AG10803 (cell line): ENCODE data around the gene BCO2.

ENCODE experiments used
- DNase-seq: peaks from one replicate; pipeline ENCODE4 v3.0.0; 2010; ENCODE audit warnings: low read depth
- H3K4me3 ChIP-seq: 2 replicates; pipeline ENCODE4 v1.5.1; 2011; ENCODE audit warnings: mild to moderate bottlenecking, low read length, control low read depth
- TF ChIP-seq, protein P1 (sequence below): conservative IDR thresholded peaks from 2 replicates; pipeline ENCODE4 v1.5.1; 2011; ENCODE audit warnings: mild to moderate bottlenecking, low read length, control low read depth, inconsistent platforms

The BCO2 gene

DNA sequence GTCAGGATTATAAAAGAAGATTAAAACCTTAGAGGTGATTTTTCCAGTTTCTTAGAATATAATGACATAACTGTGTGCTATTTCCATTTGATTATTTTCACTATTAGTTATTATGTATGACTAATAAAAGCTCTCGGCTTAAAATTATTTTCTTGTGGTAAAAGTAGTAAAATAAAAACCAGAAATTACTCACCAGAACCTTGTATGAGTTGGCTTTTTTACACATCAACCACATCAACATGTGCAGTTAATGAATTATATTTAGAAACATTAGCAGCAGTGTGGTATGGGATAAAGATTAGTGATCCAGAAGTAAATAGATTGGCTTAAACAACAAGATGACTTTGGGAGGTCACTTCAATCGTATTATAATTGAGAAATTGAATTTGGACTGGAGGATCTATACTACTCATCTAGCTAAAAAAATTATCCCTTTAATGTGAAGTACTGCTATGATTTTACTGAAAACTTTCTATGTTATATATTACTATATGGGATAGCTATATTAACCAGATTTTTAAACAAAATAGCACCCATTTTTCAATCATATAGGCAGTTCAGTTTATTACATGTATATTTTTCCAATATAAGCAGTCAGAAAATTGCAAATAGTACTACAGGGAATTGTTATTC is 2.8 kb upstream of the BCO2 start:
- H3K4me3 ChIP-seq = no peak overlapping the region
- TF ChIP-seq, protein P1, sequence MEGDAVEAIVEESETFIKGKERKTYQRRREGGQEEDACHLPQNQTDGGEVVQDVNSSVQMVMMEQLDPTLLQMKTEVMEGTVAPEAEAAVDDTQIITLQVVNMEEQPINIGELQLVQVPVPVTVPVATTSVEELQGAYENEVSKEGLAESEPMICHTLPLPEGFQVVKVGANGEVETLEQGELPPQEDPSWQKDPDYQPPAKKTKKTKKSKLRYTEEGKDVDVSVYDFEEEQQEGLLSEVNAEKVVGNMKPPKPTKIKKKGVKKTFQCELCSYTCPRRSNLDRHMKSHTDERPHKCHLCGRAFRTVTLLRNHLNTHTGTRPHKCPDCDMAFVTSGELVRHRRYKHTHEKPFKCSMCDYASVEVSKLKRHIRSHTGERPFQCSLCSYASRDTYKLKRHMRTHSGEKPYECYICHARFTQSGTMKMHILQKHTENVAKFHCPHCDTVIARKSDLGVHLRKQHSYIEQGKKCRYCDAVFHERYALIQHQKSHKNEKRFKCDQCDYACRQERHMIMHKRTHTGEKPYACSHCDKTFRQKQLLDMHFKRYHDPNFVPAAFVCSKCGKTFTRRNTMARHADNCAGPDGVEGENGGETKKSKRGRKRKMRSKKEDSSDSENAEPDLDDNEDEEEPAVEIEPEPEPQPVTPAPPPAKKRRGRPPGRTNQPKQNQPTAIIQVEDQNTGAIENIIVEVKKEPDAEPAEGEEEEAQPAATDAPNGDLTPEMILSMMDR = no peak
- peak; percentile 57 for DNase-seq

DNA sequence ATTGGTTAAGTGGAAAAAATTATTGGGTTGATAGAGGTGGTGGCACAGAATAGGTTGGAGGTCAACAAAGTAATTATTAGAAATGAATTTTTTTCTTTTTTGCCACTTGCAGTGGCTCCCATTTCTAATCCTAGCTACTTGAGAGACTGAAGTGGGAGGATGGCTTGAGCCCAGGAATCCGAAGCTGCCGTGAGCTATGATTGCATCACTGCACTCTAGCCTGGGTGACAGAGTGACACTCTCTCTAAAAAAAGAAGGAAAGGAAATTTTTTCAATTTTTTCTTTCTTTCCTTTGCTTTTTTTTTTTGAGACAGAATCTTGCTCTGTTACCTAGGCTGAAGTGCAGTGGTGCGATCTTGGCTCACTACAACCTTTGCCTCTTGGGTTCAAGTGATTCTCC is 2.2 kb upstream of the BCO2 start:
- DNase-seq = peak; percentile 19
- TF ChIP-seq, protein P1 = no peak
- H3K4me3 ChIP-seq = no peak overlapping the region

DNA sequence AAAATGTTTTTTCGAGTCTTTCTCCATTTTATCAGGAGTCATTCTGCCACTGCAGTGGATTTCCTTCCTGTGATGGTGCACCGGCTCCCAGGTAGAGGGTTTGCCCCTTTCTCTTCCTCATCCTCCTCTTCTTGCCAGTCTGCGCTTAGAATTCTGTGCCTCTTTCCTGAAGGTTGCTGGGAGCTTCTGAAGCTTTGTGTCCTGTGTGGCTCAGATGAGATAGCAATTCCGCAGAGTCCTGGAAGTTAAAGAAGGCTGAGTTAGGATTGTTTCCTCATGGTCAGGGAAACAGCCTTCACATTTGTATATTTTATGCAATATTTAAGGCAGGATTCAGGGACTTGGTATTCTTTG is 264 bp downstream of the BCO2 start:
- H3K4me3 ChIP-seq = no peak overlapping the region
- DNase-seq = no peak
- TF ChIP-seq, protein P1 = no peak

DNA sequence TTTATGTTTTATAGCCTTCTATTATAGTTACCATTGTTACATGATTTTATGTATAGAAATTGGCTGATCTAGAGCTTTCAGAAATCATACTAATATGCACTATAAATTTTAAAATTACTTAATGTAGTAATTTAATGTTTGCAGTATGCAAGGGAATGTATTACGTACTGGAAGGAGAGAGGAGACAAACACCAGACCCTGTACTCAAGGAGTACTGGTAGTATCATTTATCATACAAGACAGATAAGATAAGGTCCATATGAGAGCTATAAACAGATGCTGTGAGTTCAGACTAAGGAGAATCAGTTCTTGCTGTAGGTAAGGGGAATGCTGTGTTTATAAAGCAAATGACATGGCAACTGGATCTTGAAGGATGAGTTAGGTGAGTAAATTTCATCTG is 765 bp downstream of the BCO2 start:
- TF ChIP-seq, protein P1 = no peak
- DNase-seq = no peak
- no peak overlapping the region for H3K4me3 ChIP-seq

DNA sequence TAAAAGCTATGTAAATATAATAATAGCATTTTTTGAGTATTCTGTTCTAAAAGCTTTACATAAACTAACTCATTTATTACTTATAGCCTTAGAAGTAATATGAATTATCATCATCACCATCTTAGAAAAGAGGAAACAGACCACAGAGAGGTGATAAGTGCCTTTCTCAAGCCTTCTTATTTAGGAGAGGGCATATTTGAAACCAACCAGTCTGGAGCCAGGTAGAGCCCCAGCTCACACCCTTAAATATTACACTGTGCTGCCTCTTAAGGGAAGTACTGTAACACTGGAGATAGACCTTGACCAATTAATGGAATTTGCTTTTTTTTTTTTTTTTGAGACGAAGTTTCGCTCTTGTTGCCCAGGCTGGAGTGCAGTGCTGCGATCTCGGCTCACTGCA is 2.3 kb downstream of the BCO2 start:
- DNase-seq = no peak
- TF ChIP-seq, protein P1 = no peak
- no peak overlapping the region for H3K4me3 ChIP-seq

DNA sequence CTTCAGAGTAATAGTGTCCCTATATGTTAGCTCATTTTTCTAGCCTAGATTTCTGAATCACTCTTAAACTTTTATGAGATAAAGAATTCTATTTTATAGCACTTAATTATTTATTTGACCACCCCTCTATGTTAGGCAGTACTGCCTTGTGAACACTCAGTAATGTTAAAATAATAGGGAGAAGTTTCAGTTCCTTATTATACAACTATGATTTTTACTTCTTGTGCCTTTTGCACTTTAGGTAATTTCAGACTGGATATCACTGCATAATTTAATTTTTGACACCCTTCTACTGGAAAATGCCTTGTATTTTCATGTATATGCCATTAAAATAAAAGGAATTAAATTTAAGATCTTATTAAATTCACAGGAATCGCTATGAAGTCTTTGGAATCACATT is 3.1 kb downstream of the BCO2 start:
- TF ChIP-seq, protein P1 = no peak
- no peak overlapping the region for H3K4me3 ChIP-seq
- DNase-seq = no peak

DNA sequence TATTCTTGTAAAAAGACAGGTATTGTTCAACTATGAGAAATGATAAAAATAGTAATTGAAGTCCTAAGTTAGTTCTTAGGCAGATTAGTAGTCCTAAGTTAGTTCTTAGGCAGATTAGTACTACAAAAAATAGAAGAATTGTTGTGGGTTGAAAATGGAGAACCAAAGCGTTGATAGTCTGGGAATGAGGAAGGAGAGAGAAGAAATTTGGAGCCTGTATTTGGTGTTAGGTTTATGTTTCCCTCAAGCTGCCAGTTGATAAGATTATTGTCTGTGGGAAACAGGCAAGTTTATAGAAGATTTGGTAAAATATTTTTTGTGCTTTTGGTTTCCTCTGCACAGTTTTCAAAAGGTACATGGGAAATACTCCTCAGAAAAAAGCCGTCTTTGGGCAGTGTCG is 3.6 kb downstream of the BCO2 start:
- H3K4me3 ChIP-seq = no peak overlapping the region
- TF ChIP-seq, protein P1 = no peak
- no peak for DNase-seq
